Activated T-helper 1 cell treated with Interleukin-2 at 50 U/mL for 16 hours (primary cell): ENCODE results near the gene SP4.

Experiments used
- DNase-seq: peaks from one replicate; pipeline ENCODE4 v3.0.0-alpha.2; 2020; ENCODE audit warnings: low read depth

Gene SP4

DNA sequence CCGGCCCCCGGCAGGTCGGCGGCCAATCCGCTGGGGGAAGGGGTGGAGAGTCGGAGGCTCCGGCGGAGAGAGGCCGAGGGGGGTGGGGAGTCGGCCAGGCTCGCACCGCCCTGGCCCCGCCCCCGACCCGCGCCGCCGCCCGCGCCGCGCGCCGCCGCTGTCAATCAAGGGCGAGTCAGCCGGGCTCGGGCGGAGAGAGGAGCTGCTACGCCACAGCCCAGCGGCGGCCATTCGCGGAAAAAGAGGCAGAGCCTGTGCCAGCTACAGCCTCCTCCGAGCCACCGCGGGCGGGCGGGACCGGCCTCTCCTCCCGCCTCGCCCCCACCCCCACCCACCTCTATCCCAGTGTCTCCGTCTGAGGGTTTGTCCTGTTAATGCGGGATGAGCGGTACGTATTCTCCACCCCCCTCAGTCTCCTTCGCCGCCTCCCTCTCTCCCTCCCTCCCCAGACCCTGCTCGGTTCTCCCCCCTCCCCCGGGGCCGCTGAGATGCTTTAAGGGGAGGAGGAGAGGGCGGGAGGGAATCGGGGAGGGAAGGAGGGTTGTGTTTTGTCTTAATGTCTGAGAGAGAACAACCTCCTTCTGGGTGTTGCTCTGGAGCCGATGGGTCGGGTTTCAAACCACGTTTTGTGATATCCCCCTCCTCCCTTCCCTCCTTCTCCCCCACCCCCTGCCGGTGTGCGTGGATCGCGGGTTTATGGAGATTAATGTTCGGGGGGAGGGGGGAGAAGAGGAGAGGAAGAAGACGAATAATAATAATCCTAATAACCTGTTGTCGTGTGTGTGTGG lies at the start of gene SP4:
Gene SP4 (plus strand): TSS at position 213 of the 788 bp plus-strand sequence. CDS start 169 bp downstream, at position 382.
- DNase-seq = peak; percentile 97

DNA sequence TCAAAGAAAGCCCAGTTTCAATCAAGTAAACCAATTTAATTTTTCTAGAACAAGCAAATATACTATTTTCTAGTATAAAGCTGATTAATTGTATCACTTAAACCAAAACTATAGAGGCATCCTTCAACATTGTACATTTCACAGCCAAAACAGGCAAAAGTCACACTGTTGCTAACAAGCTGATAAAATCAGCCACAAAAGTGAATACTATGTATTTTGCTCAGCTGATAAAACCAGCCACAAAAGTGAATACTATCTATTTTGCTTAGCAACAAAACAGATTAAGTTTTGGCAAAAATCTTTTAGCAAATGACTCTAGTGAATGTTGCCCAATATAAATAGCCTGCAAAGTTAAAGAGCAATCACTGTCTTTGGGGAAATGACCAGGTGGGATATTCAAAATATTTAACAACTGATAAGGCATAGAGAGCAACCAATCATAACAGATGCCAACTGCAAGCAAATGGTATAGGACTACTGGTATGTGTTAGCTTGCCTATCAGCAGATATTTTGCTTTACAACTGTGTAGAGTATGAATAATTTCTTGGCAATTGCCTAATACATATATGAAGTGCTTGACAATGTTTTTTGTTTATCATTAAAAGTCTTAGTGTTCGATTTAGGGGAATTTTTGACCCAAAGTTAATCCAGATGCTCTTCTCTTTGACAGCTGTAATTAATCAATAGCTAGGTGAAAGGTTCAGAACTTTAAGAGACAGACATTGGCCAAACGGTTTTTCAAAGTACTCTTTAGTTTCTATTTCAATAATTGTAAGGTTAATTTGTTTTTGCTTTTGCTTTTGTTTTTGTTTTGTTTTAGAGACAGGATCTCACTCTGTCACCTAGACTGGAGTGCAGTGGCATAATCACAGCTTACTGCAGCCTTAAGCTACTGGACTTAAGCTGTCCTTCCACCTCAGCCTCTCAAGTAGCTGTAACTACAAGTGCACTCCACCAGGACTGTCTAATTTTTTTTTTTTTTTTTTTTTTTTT lies 44.4 kb upstream of the SP4 start:
- no peak for DNase-seq

DNA sequence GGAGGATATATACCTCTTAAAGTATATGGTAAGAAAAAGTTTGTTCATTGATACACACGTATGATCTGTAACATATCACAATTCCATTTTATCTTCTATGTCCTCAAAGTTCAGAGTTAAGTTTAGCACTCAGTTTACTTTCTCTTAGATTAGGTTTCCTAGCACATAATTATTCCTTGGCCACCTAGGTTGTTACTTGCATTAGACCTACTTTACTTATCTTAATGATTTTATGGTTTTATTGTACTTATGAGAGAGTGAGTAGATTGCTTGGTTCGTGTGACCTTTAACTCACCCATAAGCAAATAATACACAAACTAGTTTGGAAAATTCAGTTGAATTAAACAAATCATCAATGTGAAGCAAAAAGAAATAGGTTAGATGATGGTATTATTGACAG lies 33.9 kb upstream of the SP4 start:
- DNase-seq = no peak

DNA sequence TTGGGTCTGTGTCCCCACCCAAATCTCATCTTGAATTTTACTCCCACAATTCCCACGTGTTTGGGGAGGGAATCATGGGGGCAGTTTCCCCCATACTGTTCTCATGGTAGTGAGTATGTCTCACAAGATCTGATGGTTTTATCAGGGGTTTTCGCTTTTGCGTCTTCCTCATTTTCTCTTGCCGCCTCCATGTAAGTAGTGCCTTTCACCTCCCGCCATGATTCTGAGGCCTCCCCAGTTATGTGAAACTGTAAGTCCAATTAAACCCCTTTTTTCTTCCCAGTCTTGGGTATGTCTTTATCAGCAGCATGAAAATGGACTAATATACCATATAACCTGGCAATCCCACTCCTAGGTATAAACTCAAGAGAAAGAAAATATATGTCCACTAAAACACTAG lies 25.9 kb upstream of the SP4 start:
- no peak for DNase-seq

DNA sequence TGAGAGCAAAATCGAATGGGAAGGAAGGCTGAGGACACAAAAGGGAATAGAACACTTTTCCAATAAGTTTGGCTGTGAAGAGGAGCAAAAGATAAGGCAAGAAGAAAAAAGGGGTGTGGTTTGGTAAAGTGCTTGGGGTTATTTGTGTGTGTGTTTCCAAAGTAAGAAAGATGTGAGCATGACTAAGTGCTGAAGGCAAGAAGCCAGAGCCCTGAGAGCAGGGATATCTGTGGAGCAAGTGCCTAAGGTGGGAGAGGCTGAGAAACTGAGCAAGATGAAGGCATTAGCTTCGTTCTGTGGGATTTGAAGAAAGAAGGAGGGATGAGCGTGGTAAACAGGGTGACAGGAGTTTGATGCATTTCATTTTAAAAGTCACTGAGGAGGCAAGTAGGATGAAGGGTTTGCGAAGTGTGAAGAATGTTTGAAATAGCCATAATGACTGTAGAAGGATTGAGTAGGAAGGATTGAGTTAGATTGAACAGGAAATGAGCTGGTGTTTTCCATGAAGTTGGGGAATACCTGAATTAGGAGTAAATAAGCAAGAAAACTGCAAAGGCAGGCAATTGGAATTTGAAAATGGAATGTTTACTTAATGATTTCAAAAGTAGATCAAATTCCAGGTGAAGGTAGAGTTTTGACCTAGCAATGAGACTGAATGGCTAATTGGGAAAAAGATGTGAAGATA lies 19.9 kb upstream of the SP4 start:
- DNase-seq = no peak

DNA sequence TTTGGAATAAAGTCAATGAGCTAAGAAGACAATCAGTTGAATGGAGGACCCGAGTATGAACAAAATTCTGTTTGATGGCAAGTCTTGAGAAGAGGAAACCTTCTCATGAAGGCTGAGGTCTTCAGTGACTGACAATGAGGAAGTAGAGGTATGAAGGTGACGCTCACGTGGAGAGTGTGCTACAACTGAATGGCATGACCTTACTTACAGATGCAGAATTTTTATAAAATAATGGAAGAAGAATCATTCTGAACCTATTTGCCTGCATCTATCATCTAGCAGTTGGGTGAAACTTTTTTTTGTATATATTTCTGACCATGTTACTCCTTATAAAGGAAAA lies 19.4 kb upstream of the SP4 start:
- DNase-seq = no peak

DNA sequence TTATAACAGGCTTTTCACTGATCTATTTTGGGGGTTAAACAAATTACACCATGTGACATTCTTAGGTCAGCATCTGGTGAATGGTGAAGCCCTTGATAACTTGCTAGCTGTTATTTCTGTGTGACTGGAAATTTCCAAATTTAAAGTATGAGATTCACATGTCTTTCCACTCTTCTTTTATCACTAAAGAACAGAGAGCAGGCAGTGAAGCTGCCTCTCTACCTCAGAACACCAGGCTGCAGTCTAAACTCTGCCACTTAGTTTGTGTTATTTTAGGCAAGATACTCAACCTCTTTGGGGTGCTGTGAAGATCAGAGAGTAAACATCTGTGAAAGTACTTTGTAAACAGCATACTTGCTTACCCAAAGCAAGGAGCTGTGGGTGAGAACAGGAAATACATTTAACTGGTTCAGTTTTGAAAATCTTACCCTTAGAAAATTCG lies 15.5 kb upstream of the SP4 start:
- DNase-seq = no peak

DNA sequence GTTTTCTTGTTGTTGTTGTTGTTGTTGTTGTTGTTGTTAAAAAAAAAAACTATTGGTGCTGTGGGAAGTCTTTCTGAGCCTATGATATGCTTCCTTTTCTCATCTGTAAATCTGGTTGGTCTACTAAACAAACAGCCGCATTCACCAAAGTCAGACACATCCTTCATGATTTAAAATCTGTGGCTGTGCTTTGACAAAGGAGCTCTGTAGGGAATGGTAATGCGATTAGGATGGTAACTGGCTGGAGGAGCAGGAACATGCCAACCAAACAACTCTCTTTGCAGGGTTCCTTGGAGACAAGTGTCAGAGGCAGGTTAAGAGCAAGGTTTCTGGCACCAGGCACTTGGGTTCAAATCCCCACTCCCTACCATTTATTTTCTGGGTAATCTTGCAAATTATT lies 14.9 kb upstream of the SP4 start:
- no peak for DNase-seq

DNA sequence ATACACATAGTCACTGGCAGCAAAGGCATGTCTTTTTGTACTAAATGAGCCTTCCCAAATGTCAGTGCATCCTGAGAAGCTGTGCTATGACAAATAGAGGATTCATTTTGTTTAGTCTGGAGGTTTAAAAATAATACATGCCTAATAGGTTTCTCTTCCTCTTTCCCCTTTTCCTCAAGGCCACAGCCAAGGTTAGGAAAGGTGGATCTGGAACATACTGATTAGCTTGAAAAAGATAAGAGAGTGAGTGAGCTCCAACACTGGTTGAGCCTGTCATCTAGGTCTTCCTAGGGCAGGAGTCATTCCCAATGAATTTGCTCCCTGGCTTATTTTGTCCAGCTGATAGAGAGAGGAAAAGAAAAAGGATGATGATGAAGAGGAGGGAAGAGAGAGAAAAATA lies 14.4 kb upstream of the SP4 start:
- DNase-seq = no peak

DNA sequence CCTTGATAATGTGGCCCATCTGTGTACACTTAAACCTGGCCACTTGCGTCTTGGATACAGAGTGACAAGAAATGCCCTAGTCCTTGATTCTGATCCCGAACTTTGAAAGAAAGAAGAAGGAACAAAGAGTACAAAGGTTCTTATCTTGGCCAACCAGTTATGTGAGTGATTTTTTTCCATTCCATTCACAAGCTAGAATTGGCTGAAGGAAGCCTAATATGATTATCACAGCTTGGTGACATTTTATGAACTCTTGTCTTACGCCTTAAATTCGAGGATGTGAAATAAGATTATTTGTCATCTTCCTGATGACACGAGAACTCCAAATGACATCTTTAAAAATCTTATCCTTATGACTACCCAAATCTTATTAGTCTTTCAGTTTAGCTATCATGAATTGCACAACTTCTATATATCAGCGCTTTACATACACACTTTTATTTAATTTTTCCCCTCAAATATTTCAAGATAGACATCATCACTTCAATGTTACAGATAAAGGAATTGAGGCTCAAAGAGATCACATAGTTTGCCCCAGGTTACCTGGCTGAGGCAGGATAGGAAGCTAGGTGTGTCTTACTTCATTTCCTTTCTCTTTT lies 13.0 kb upstream of the SP4 start:
- no peak for DNase-seq

DNA sequence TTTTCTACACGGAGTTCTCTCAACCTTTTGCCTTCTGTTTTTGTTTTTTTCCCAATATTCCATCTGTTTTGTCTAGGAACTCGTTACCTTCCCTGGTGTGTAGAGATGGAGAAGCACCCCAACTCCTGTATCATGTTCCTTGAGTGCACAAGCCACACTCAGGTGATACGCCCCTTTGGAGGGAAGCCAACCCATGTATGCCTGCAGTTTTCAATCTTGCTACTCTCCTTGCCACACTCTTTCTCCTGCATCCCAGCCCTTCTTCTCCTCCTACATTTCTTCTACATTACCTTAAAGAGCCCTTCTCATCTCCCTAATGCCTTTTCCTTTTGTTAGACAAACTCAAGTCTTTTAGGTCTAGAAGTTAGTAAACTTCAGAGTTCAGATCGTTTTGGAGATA lies 10.2 kb upstream of the SP4 start:
- no peak for DNase-seq

DNA sequence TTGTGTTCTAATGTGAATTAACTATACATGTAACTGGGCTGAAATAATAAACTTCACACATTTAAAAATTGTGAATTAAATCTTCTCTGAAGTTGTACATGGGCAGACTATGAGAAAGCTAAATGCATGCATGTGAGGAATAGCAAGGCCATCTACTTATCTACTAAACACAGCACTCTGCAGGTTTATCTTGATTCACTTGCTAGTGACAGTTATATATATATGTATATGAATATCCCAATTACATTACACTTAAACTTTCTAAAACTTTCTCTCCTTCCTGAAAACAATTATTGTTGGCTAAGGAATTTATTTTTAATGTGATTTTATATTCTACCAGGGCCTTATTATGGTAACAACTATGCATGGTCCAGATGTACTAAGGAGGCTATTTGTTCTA lies 5.1 kb upstream of the SP4 start:
- DNase-seq = no peak

DNA sequence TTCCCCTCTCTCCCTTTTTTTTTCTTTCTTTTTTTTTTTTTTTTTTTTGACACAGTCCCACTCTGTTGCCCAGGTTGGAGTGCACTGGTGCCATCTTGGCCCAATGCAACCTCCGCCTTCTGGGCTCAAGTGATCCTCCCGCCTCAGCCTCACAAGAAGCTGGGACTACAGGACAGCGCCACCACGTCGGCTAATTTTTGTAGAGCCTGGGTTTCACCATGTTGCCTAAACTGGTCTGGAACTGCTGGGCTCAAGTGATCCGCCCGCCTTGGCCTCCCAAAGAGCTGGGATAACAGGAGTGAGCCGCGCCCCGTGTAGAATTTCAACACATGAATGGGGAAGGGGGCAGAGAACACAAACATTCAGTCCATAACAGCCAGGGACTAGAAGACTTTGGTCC lies 2.6 kb upstream of the SP4 start:
- DNase-seq = no peak

DNA sequence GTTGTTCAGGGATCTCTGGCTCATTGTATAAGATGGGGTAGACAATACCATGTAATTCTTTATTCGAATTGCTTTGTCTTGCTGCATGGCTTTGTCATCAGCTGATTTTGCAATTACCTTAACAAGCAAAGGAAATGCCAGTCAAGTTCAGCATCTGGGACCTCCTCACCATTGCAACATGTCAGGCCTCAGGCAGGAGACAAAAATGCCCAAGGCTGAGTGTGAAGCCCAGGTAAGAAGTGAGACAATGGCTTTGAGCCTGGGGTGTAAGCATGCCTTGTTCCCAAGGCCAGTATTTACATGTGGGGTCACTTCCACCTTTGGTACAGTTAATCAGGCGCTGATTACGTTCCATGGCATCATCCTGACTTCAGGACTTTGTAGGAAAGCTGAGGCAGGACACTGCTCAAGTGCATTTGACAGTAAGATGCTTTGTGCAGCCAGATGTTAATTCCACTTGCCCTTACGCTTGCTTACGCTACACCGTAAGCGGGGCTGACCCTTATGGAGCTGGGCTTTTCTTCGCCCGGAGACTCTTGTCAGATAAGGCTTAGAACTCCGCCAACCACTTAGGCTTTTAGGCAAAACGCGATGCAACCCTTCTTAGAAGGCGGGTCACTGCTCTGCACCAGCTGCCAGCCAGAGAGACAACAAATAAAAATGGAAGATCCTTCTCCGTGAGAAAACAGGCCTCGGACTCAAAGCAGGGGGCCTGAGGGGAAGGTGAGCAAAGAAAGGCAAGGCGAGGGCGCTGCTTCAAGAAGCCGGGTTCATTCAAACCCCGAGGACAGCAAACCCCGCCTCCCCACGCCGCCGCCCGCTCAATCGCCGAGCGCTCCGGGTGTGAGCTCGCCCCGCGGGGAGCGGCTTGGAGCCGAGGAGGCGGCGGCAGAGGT lies 1.3 kb upstream of the SP4 start:
- no peak for DNase-seq

DNA sequence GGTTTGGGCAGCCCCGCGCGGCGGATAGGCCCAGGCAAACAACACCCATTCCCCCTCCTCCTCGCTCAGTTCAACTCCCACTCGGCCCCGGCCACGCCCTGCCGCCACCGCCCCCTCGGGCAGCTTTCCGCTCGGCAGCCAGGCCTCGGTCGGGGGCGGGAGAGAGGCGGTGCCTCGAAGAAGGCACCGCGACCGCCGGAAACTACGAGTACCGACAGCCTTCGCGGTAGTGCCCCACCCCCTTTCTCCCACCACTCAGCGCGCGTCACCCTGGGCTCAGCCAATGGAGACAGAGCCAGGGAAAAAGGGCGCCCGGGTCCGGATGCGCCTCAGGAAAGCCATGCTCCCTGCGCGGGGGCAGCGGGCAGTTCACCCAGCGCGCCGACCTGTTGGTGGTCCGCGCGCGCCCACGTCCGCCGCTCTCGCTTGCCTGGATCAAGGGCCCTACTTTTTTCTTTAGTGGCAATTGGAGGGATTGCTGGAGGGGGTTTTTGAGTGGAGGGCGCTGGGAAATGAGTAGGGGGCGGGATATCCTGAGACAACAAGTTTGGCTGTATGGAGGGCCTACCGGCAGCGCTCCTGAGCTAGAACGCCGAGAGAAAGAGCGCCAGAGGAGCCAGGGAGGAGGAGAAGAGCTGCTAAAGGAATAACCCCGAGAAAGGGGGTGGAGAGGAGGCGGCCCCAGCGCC lies 557 bp upstream of the SP4 start:
- DNase-seq = peak; percentile 100

DNA sequence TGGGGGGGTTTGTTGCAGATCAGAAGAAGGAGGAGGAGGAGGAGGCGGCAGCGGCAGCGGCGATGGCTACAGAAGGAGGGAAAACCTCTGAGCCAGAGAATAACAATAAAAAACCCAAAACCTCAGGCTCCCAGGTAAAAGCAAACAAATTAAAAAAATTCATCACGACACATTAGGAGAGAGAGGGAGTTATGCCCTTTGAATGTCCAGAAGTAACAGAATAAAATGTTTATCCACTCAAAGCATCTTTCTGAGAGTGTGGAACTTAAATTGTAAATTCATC lies 717 bp downstream of the SP4 start:
- no peak for DNase-seq

DNA sequence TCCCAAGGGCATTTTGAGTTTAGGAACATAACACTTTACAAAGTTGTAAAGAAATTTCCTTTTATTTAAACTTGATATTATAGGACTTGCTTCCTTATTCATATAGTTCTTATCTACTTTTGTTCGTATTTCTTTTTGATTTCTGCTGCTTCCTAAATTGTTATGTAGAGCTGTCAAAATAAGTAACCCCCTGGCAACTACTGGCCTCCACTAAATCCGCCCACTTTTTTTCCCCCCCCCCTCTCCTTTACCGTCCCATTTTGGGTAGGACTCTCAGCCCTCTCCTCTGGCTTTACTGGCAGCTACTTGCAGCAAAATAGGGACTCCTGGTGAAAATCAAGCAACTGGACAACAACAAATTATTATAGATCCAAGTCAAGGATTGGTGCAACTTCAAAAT lies 1.1 kb downstream of the SP4 start:
- DNase-seq = no peak

DNA sequence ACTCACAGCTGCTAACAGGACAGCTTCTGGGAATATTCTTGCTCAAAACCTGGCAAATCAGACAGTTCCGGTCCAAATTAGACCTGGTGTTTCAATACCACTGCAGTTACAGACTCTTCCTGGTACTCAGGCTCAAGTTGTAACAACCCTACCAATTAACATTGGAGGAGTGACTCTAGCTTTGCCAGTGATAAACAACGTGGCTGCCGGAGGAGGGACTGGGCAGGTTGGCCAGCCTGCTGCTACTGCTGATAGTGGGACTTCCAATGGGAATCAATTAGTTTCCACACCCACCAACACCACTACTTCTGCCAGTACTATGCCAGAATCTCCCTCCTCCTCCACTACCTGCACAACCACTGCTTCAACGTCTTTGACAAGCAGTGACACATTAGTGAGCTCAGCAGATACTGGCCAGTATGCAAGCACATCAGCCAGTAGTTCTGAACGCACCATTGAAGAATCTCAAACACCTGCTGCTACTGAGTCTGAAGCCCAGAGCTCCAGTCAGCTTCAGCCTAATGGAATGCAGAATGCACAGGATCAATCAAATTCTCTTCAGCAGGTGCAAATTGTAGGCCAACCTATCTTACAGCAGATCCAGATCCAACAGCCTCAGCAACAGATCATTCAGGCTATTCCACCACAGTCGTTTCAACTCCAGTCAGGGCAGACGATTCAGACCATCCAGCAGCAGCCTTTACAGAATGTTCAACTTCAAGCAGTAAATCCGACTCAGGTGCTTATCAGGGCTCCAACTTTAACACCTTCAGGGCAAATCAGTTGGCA lies 2.1 kb downstream of the SP4 start:
- DNase-seq = no peak

DNA sequence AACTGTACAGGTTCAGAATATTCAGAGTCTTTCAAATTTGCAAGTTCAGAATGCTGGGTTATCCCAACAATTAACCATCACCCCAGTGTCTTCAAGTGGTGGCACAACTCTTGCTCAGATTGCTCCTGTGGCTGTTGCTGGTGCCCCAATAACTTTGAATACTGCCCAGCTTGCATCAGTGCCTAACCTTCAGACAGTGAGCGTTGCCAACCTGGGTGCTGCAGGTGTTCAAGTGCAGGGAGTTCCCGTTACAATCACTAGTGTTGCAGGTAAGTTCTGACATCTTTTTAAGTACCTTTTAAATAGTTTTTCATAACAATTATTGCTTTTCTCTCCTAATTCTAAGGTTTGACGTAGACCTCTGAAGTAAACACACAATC lies 2.7 kb downstream of the SP4 start:
- no peak for DNase-seq
